A549 (cell line): Measurements from ENCODE around the gene FBXO3.

Source experiments
- BHLHE40 ChIP-seq: IDR thresholded peaks from 2 replicates; pipeline ENCODE4 v1.6.1; 2012; ENCODE audit warnings: low read depth, low read length, inconsistent platforms
- CEBPB ChIP-seq, 2 experiments: fragments of >200 bp in 1 of 2; sonication (Bioruptor Twin) in 1 of 2; formaldehyde crosslinking in 1 of 2; IDR thresholded peaks; 2 replicates each; pipeline ENCODE4 v1.6.1; 2012 to 2016
- CHD2 ChIP-seq: fragments of 150-350 bp; IDR thresholded peaks from 2 replicates; pipeline ENCODE4 v1.6.1; 2014; ENCODE audit warnings: low read length; ENCODE audit not compliant: partially characterized antibody
- CTCF ChIP-seq: fragments of >200 bp; sonication (Bioruptor Twin); formaldehyde crosslinking; IDR thresholded peaks from 3 replicates; pipeline ENCODE4 v1.5.1; 2016
- EHMT2 ChIP-seq: fragments of 200-600 bp; sonication (generic); IDR thresholded peaks from 2 replicates; pipeline ENCODE4 v1.6.1; 2016; ENCODE audit warnings: antibody characterized with exemption, low read depth, mild to moderate bottlenecking, moderate library complexity
- HMGXB4 ChIP-seq: fragments of 250-450 bp; sonication (Bioruptor Pico); IDR thresholded peaks from 2 replicates; pipeline ENCODE4 v1.5.0; 2021; ENCODE audit warnings: mild to moderate bottlenecking, moderate library complexity, borderline replicate concordance
- MAFK ChIP-seq: fragments of 450-650 bp; IDR thresholded peaks from 2 replicates; pipeline ENCODE4 v1.6.1; 2014; ENCODE audit not compliant: partially characterized antibody
- MAZ ChIP-seq: fragments of 150-350 bp; IDR thresholded peaks from 2 replicates; pipeline ENCODE4 v1.6.1; 2014; ENCODE audit warnings: antibody characterized with exemption, low read depth, low read length, borderline replicate concordance
- POLR2AphosphoS2 ChIP-seq: conservative IDR thresholded peaks from 2 replicates; pipeline ENCODE4 v1.6.1; 2012; ENCODE audit warnings: low read length, improper control_type of control experiment, inconsistent platforms
- SMC3 ChIP-seq: fragments of >200 bp; sonication (Bioruptor Twin); formaldehyde crosslinking; IDR thresholded peaks from 3 replicates; pipeline ENCODE4 v1.6.1; 2018; ENCODE audit warnings: inconsistent platforms
- USF2 ChIP-seq: fragments of 450-650 bp; IDR thresholded peaks from 2 replicates; pipeline ENCODE4 v1.6.1; 2014; ENCODE audit warnings: antibody characterized with exemption

- TF ChIP-seq CTCF (no peak), HMGXB4 (CRISPR knock-in tag) (no peak), POLR2AphosphoS2 (no peak), SMC3 (no peak), EHMT2 (no peak), USF2 (no peak), BHLHE40 (no peak), CHD2 (no peak), MAZ (no peak), CEBPB (IDR thresholded peaks at IDR 0.05) (no peak), MAFK (no peak)
These were observed 72.8 kb downstream of the FBXO3 start for GRCh38 chr11:33701302-33702230.
